Panc1 (cell line): ENCODE measurements around the gene GIMAP4. TPM values are rescaled to one million over a fixed set of nuclear protein-coding genes. Genes with fewer than 3 reads are reported as not detected.

Source experiments
- ATAC-seq: fragments of 200-7000 bp; cut with Tn5 transposase; 2 replicates; pipeline ENCODE4 v1.9.1; 2020; ENCODE audit warnings: mild to moderate bottlenecking, moderate library complexity
- BruUV-seq: library from RNA; stranded (reverse); fragments of 400-500 nt; replicated peaks from 2 replicates; lab custom pipeline; 2021; lab: Mats Ljungman, UMichigan
- CTCF ChIA-PET: fragments of 300-600 bp; sonication (Branson Sonifier 250); formaldehyde crosslinking; loops from one replicate; lab custom pipeline; 2022; ENCODE audit warnings: antibody characterized with exemption; lab: Charles Lee
- POLR2A ChIA-PET: fragments of 300-600 bp; sonication (Branson Sonifier 250); formaldehyde crosslinking; loops from one replicate; lab custom pipeline; 2022; ENCODE audit warnings: antibody characterized with exemption; lab: Charles Lee
- DNase-seq: peaks from one replicate; pipeline ENCODE4 v3.0.0-alpha.2; 2010; ENCODE audit warnings: low read depth, low spot score
- H3K27ac ChIP-seq: 2 replicates; pipeline ENCODE4 v1.5.1; 2011; ENCODE audit warnings: mild to moderate bottlenecking, low read length, inconsistent platforms
- H3K27me3 ChIP-seq: fragments of 200-500 bp; sonication (Bioruptor generic); 2 replicates; pipeline ENCODE4 v1.6.0; 2014; ENCODE audit warnings: low read length, inconsistent platforms; ENCODE audit not compliant: control insufficient read depth, insufficient read depth
- H3K36me3 ChIP-seq: fragments of 200-500 bp; sonication (Bioruptor generic); 2 replicates; pipeline ENCODE4 v1.5.1; 2014; ENCODE audit warnings: inconsistent platforms, mild to moderate bottlenecking, low read length, moderate library complexity; ENCODE audit not compliant: control insufficient read depth, insufficient read depth
- H3K4me1 ChIP-seq: 2 replicates; pipeline ENCODE4 v1.5.1; 2011; ENCODE audit warnings: inconsistent platforms, mild to moderate bottlenecking, low read length, moderate library complexity; ENCODE audit not compliant: control insufficient read depth, insufficient read depth
- H3K4me3 ChIP-seq, 2 experiments: 2 replicates each; pipeline ENCODE4 v1.5.1; 2011 to 2012; ENCODE audit warnings: low read depth in 2 of 2, low read length in 2 of 2, mild to moderate bottlenecking in 2 of 2, inconsistent platforms in 1 of 2, moderate library complexity in 1 of 2
- H3K9me3 ChIP-seq: fragments of 200-500 bp; sonication (Bioruptor generic); 2 replicates; pipeline ENCODE4 v1.5.1; 2014; ENCODE audit warnings: low read depth, mild to moderate bottlenecking, inconsistent platforms, low read length, moderate library complexity; ENCODE audit not compliant: control insufficient read depth, insufficient read depth
- CTCF ChIP-seq: fragments of 450-650 bp; IDR thresholded peaks from 2 replicates; pipeline ENCODE4 v1.5.1; 2017; ENCODE audit warnings: mild to moderate bottlenecking
- POLR2AphosphoS5 ChIP-seq: IDR thresholded peaks from 2 replicates; pipeline ENCODE4 v1.6.1; 2012; ENCODE audit warnings: mild to moderate bottlenecking, low read depth, low read length, moderate library complexity
- REST ChIP-seq, 2 experiments: IDR thresholded peaks; 2 replicates each; pipeline ENCODE4 v1.6.1; 2011 to 2012; ENCODE audit warnings: low read depth in 2 of 2, control low read depth in 1 of 2, low read length in 1 of 2, mild to moderate bottlenecking in 1 of 2, moderate library complexity in 1 of 2; ENCODE audit not compliant: insufficient read depth in 1 of 2
- SIN3A ChIP-seq: IDR thresholded peaks from 2 replicates; pipeline ENCODE4 v1.6.1; 2012; ENCODE audit warnings: low read depth, mild to moderate bottlenecking, low read length, moderate library complexity, borderline replicate concordance; ENCODE audit not compliant: insufficient read depth
- TCF7L2 ChIP-seq: IDR thresholded peaks from 2 replicates; pipeline ENCODE4 v1.6.1; 2011; ENCODE audit warnings: mild to moderate bottlenecking, low read depth, low read length, inconsistent platforms
- in situ Hi-C: cut with HindIII; loops from 2 replicates; pipeline ENCODE4 v1.10.0; 2016; ENCODE audit warnings: low sequenced_read_pairs, low pct_unique_long_range_greater_than_20kb
- intact Hi-C: fragments of 100-400 bp; cut with micrococcal nuclease; formaldehyde crosslinking; loops from one replicate; pipeline ENCODE4 v1.10.0; 2022; ENCODE audit not compliant: unreplicated experiment
- total RNA-seq: library from RNA; stranded (reverse); gene quantifications from one replicate; pipeline ENCODE4 v1.2.1, GENCODE V29; 2021; ENCODE audit not compliant: unreplicated experiment

The GIMAP4 gene
- total RNA-seq, 1 experiment from 2014 or later = 0.26 TPM

- ChIA-PET CTCF (no interaction called here), POLR2A (no interaction called here)
- intact Hi-C loops (no loop called here), in situ Hi-C loops (no loop called here)
- H3K9me3 ChIP-seq = no peaks in the 10 kb centered on the region
- no peak overlapping the region for H3K27ac ChIP-seq
- no peak for DNase-seq
- BruUV-seq = no TSS peak
- TF ChIP-seq POLR2AphosphoS5 (no peak), TCF7L2 (no peak), SIN3A (no peak), REST (IDR thresholded peaks at IDR 0.05; ENCODE audit: insufficient read depth in 1 of 2, low read depth in 2 of 2, low read length in 1 of 2) (no peak), CTCF (no peak)
- no peak for ATAC-seq
- no peaks in the 10 kb centered on the region for H3K36me3 ChIP-seq
- H3K27me3 ChIP-seq = no peaks in the 10 kb centered on the region
- no peaks in the 10 kb centered on the region for H3K4me1 ChIP-seq
- no peak overlapping the region for H3K4me3 ChIP-seq
Observed at GRCh38 chr7:150567871-150568301, 696 bp downstream of the GIMAP4 start.

GRCh38 chr7:150568714-150569113 lies 1.5 kb downstream of the GIMAP4 start:
- POLR2A ChIA-PET = no interaction called here
- H3K27ac ChIP-seq = no peak overlapping the region
- TF ChIP-seq CTCF (no peak), TCF7L2 (no peak), SIN3A (no peak), POLR2AphosphoS5 (no peak), REST (IDR thresholded peaks at IDR 0.05; ENCODE audit: insufficient read depth in 1 of 2, low read depth in 2 of 2, low read length in 1 of 2) (no peak)
- in situ Hi-C loops (no loop called here), intact Hi-C loops (no loop called here)
- BruUV-seq = no TSS peak
- DNase-seq = no peak
- no peaks in the 10 kb centered on the region for H3K36me3 ChIP-seq
- H3K4me1 ChIP-seq = no peaks in the 10 kb centered on the region
- CTCF ChIA-PET = no interaction called here
- ATAC-seq = no peak
- H3K4me3 ChIP-seq = no peak overlapping the region
- no peaks in the 10 kb centered on the region for H3K27me3 ChIP-seq
- no peaks in the 10 kb centered on the region for H3K9me3 ChIP-seq
